Measurements from ENCODE around the gene HS3ST3B1.
A peak's percentile ranks its signal among the peaks of the same experiment; 100 is the strongest.

HS3ST3B1 gene

GRCh38 chr17:14321476-14321949 is 20.6 kb downstream of the HS3ST3B1 start:
- no peak for DNase-seq (ENCODE audit: low read depth in 2 of 2)

DNA sequence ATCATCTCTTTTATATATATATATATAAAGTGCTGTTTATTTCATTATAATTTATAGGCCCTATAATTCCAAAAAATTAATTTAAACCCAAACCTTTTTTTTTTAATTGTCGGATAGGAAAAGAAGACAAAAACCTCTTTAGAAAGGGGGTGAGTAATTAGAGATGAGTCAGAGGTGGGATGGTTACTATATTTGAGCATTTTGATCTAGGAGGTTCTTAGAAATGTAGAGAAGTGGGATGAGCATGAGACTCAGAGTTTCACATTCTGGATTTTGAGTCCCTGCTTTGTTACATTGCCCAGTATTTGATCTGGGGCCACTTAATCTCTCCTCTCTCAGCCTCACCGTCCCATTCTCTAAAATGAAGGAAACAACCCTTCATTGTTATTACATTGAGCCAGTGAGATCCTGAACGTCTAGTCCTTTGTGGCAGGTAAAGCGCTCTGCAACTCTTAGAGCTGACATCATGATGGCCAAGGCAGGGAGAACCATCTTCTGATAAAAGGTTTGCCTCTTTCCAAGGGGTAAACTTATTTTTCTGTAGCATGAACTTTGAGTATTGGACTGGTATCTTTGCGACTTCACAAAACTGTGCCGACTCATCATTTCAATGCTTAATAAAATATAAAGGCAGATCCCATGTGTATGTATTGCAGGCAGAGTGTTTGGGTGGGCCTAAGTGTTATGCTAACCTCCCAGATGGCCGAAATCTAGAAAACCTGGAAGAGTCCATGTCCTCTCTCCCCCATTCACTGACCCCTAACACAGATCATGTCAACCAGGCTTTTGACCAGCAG is 21.3 kb downstream of the HS3ST3B1 start:
- DNase-seq (ENCODE audit: low read depth in 2 of 2) = no peak

DNA sequence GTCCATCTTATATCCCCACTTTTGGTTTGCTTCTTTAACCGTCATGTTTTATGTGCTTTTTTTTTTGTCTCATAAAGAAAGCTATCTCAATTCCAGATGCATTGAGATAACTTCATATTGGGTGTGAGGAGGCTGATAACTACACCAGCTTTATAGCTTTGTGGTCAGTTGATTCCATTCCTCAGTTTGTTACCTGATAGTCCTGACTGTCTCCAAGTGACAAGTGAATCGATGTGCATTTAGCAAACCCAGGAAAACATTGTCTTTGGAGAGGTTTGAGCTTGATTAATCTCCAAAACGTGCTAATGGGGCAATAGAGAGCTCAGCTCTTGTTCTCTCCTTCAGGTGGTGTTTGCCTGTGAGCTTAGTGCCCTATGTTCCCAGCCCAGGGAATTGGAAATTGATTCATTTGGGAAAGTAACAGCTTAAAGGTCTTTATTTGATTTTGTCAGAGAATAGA is 22.7 kb downstream of the HS3ST3B1 start:
- no peak for DNase-seq (ENCODE audit: low read depth in 2 of 2)

GRCh38 chr17:14325618-14326167 is 24.8 kb downstream of the HS3ST3B1 start:
- no peak for DNase-seq (ENCODE audit: low read depth in 2 of 2)

DNA sequence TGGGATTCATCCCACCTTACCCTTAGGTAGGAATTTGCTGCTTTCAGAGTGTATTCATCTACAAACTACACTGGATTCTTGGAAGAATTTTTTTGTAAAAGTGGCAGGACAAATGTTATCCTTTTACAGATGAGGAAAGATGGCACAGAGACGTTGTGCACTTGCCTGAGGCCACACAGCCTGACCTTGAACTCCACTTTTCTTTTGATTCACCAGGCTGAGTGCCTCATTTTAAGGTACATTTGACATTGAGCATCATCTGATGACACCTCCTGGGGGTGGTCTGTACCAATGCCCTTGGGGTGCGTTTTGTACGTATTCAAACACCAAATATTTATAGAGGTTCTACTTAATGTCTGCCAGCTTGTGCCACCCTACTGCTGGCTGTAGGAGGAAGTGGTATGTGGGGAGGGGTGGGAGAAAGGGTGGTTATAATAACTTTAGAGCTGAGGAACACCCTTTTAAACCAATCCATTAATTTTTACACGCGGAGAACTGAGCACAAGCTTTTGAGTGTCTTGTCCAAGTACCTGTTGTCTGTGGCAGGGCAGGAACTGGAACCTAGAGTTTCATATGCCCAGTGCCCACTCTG is 29.1 kb downstream of the HS3ST3B1 start:
- no peak for DNase-seq (ENCODE audit: low read depth in 2 of 2)

GRCh38 chr17:14330492-14330962 is 29.6 kb downstream of the HS3ST3B1 start:
- DNase-seq (ENCODE audit: low read depth in 2 of 2) = no peak

GRCh38 chr17:14331225-14331981 is 30.5 kb downstream of the HS3ST3B1 start:
- no peak for DNase-seq (ENCODE audit: low read depth in 2 of 2)

DNA sequence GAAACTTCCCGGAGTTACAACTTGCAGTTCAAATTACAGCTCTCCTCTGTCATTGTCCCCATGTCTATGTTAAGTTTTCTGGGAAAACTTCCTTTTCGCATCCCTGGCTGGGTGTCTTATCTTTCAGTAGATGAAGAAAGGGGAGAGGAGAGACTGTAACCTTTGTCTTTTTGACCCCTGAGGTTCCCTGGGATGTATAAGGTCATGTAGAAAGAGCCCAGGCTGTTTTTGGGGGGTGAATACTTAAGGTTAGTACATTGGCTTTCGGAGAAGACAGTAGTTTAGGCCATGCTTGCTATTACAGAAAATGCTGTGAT is 31.1 kb downstream of the HS3ST3B1 start:
- DNase-seq (ENCODE audit: low read depth in 2 of 2) = no peak

- no peak for DNase-seq (ENCODE audit: low read depth in 2 of 2)
Measured at GRCh38 chr17:14332331-14332730, 31.4 kb downstream of the HS3ST3B1 start.

- no peak for DNase-seq (ENCODE audit: low read depth in 2 of 2)
Measured at GRCh38 chr17:14333506-14333905, 32.6 kb downstream of the HS3ST3B1 start.

- DNase-seq (ENCODE audit: low read depth in 2 of 2) = no peak
Measured at GRCh38 chr17:14334276-14334840, 33.5 kb downstream of the HS3ST3B1 start.

- no peak for DNase-seq (ENCODE audit: low read depth in 2 of 2)
Measured at GRCh38 chr17:14334919-14335318, 34.0 kb downstream of the HS3ST3B1 start.

GRCh38 chr17:14336418-14336817 is 35.5 kb downstream of the HS3ST3B1 start:
- DNase-seq (ENCODE audit: low read depth in 2 of 2) = no peak

DNA sequence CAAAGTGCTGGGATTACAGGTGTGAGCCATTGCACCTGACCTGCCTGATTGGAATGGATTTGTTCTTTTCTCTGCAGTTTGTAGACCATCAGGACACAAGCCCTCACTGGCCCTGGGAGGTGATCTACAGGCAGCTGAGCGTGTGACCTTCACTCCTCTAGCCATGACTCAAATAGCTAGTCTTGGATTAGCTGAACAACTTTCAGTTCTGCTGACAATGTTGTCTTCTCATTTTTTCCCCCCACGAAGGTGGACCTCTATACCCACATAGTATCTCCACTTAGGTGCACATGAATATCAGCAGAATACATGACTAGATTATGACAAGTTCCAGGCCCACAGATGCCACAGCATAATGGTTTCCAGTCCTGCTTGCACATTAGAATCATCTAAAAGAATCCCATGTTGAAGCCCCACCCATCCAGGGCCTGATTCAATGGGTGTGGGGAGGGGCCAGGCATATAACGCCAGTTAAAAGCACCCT is 36.8 kb downstream of the HS3ST3B1 start:
- DNase-seq (ENCODE audit: low read depth in 2 of 2) = no peak

DNA sequence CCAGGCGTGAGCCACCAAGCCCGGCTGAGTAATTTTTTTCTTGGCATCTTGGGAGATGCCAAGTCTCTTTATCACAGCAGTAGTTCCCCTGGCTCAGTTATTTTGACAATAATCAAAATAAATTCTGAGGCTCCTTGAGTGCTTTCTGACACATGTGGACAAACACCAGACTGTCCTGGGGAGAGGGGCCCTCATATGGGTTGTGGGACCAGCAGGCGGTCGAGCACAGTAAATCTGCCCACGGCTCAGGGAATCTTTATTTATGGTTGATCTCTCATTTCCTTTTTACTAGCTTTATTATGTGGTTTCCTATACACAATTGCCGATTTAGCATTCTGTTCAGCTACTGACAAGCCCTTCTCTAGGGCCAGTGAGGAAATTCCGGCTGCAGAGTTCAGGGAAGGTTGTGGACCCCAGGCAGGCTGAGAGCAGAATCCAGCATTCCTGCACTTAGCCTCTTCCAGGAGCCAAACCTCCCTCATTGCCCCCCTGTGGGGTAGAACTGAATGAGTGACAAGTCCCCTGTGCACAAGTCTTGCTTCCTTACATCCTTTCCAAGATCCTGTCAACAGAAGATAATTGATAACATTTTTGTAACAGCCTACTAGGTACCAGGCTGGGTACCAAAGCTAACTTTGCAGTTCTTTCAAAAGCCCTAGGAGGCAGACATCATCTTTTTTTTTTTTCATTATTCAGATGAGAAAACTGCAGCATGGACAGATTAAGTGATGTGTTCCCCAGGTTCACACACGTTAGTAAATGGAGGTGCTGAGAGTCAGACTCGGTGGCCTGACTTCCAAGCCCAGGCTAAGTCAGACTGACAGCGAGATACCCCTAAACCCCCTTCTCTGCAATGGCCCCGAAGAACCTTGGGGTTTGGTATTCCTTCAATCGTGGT is 40.2 kb downstream of the HS3ST3B1 start:
- DNase-seq (ENCODE audit: low read depth in 2 of 2) = no peak

GRCh38 chr17:14341866-14342265 is 41.0 kb downstream of the HS3ST3B1 start:
- no peak for DNase-seq (ENCODE audit: low read depth in 2 of 2)

GRCh38 chr17:14346801-14347200 is 45.9 kb downstream of the HS3ST3B1 start:
- DNase-seq (ENCODE audit: low read depth in 2 of 2) = no peak

DNA sequence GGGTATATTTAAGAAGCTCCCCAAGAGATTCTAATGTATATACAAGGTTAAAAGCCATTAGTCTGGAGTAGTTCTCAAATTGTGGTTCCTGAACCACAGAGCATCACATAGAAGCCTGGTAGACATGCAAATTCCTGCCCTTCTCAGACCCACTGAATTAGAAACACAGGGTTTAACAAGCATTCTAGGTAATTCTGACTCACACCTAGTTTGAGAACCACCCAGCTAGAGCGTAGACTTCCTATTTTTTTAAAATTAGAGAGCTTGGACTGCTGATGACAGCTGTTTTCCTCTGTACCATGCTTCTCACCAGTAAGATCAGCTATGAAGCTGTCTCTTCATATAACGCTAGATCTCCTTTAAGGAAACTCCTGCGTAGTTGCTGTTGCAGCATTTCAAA is 50.6 kb downstream of the HS3ST3B1 start:
- no peak for DNase-seq (ENCODE audit: low read depth in 2 of 2)

DNA sequence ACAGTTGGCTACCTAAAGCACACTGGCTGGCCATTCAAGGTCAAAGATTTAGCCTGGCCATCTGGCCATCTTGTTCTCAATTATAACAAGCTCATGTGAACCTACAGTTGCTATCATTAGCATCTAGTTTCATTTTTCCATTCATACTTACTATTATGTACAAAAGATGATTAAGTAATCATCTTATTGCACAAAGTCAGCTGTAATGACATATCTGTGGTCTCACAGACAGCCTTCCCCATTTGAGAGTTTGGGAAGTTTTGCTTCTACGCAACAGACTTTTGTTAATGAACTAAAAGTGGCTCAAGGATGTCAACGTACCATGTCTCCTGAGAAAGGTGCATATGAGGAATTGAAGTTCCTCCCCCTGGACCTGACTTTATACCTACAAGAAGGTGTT is 51.3 kb downstream of the HS3ST3B1 start:
- DNase-seq (ENCODE audit: low read depth in 2 of 2) = no peak

- DNase-seq (ENCODE audit: low read depth in 2 of 2) = peak in 1 of 2 experiments; percentile 46
Measured at GRCh38 chr17:14353861-14354474, 53.1 kb downstream of the HS3ST3B1 start.

Measured in fibroblast of skin of left quadriceps (primary cell).